GM12872 (cell line): ENCODE results near the gene MVB12B.

Experiments
- CTCF ChIP-seq: IDR thresholded peaks from 3 replicates; pipeline ENCODE4 v1.5.1; 2011; ENCODE audit warnings: low read depth, mild to moderate bottlenecking, low read length, moderate library complexity; ENCODE audit not compliant: insufficient read depth

The MVB12B gene

GRCh38 chr9:126521976-126522590, 195.5 kb downstream of the MVB12B start:
- TF ChIP-seq CTCF, result no peak

- TF ChIP-seq CTCF, result no peak
These were observed 196.2 kb downstream of the MVB12B start for GRCh38 chr9:126522612-126523356.

- no peak for TF ChIP-seq CTCF
These were observed 197.0 kb downstream of the MVB12B start for GRCh38 chr9:126523611-126524111.

GRCh38 chr9:126524353-126525077, 197.9 kb downstream of the MVB12B start:
- TF ChIP-seq CTCF, result no peak

- TF ChIP-seq CTCF, result no peak
These were observed 199.8 kb downstream of the MVB12B start for GRCh38 chr9:126526218-126527108.

- TF ChIP-seq CTCF, result no peak
These were observed 200.6 kb downstream of the MVB12B start for GRCh38 chr9:126527109-126527825.
